PC-3 (cell line): ENCODE data around the gene TP53AIP1. TPM values are rescaled to one million over a fixed set of nuclear protein-coding genes. Genes with fewer than 3 reads are reported as not detected.

Source experiments
- ATAC-seq: fragments of 200-7000 bp; cut with Tn5 transposase; 2 replicates; pipeline ENCODE4 v1.9.1; 2020; ENCODE audit warnings: mild to moderate bottlenecking, moderate library complexity
- BruUV-seq: library from RNA; stranded (reverse); fragments of 400-500 nt; replicated peaks from 2 replicates; lab custom pipeline; 2021; lab: Mats Ljungman, UMichigan
- CTCF ChIA-PET: fragments of 300-600 bp; sonication (Branson Sonifier 250); formaldehyde crosslinking; loops from one replicate; lab custom pipeline; 2022; ENCODE audit warnings: antibody characterized with exemption; lab: Charles Lee
- POLR2A ChIA-PET: fragments of 300-600 bp; sonication (Branson Sonifier 250); formaldehyde crosslinking; loops from one replicate; lab custom pipeline; 2022; ENCODE audit warnings: antibody characterized with exemption; ENCODE audit not compliant: unreplicated experiment; lab: Charles Lee
- DNase-seq: peaks from one replicate; pipeline ENCODE4 v3.0.0-alpha.2; 2015
- H2AFZ ChIP-seq: fragments of 300-600 bp; sonication (generic); 2 replicates; pipeline ENCODE4 v1.6.0; 2016; ENCODE audit warnings: antibody characterized with exemption, low read length
- H3F3A ChIP-seq: fragments of 300-600 bp; sonication (generic); one replicate; pipeline ENCODE4 v1.6.0; 2017; ENCODE audit warnings: antibody characterized with exemption, low read length, control low read depth, mild to moderate bottlenecking; ENCODE audit not compliant: unreplicated experiment
- H3K27ac ChIP-seq: fragments of 300-600 bp; sonication (generic); 2 replicates; pipeline ENCODE4 v1.5.1; 2016; ENCODE audit warnings: mild to moderate bottlenecking, low read length
- H3K27me3 ChIP-seq: fragments of 300-600 bp; sonication (generic); 2 replicates; pipeline ENCODE4 v1.6.1; 2016; ENCODE audit warnings: low read length, mixed read lengths
- H3K36me3 ChIP-seq: fragments of 300-600 bp; sonication (generic); 2 replicates; pipeline ENCODE4 v1.6.1; 2016; ENCODE audit warnings: low read depth, mixed run types, low read length, mixed read lengths
- H3K4me1 ChIP-seq: fragments of 300-600 bp; sonication (generic); 2 replicates; pipeline ENCODE4 v1.5.1; 2016; ENCODE audit warnings: low read length; ENCODE audit not compliant: insufficient read depth
- H3K4me2 ChIP-seq: fragments of 300-600 bp; sonication (generic); 2 replicates; pipeline ENCODE4 v1.6.0; 2016; ENCODE audit warnings: low read length
- H3K4me3 ChIP-seq: fragments of 300-600 bp; sonication (generic); 2 replicates; pipeline ENCODE4 v1.5.1; 2016; ENCODE audit warnings: mild to moderate bottlenecking, low read length, mixed read lengths
- H3K79me2 ChIP-seq: fragments of 300-600 bp; sonication (generic); 2 replicates; pipeline ENCODE4 v1.6.1; 2017; ENCODE audit warnings: low read length, mixed read lengths
- H3K9ac ChIP-seq: fragments of 300-600 bp; sonication (generic); 2 replicates; pipeline ENCODE4 v1.6.0; 2016; ENCODE audit warnings: mild to moderate bottlenecking, low read length
- H3K9me2 ChIP-seq: fragments of 300-600 bp; sonication (generic); replicated peaks from 2 replicates; pipeline ENCODE4 v1.6.1; 2016; ENCODE audit warnings: mixed run types, low read length, mixed read lengths
- H3K9me3 ChIP-seq: fragments of 300-600 bp; sonication (generic); 2 replicates; pipeline ENCODE4 v1.6.1; 2016; ENCODE audit warnings: low read length, mixed read lengths
- H4K20me1 ChIP-seq: fragments of 300-600 bp; sonication (generic); 2 replicates; pipeline ENCODE4 v1.6.1; 2016; ENCODE audit warnings: low read length, mixed read lengths
- EZH2 ChIP-seq: fragments of 300-600 bp; sonication (generic); IDR thresholded peaks from one replicate; pipeline ENCODE4 v1.6.1; 2017; ENCODE audit warnings: antibody characterized with exemption, mild to moderate bottlenecking, low read length; ENCODE audit not compliant: unreplicated experiment
- EZH2phosphoT487 ChIP-seq: fragments of 300-600 bp; sonication (generic); IDR thresholded peaks from 2 replicates; pipeline ENCODE4 v1.6.1; 2018; ENCODE audit warnings: mild to moderate bottlenecking, antibody characterized with exemption, low read length, borderline replicate concordance
- intact Hi-C: fragments of 100-400 bp; cut with micrococcal nuclease; formaldehyde crosslinking; loops from 2 replicates; pipeline ENCODE4 v1.9.0; 2023
- total RNA-seq: library from RNA; depleted of rRNA; stranded (reverse); fragments of >200 nt; gene quantifications from 2 replicates; pipeline ENCODE4 v1.2.3, GENCODE V29; 2014
- TF ChIP-seq, protein P1 (sequence below): fragments of 300-600 bp; sonication (generic); conservative IDR thresholded peaks from 2 replicates; pipeline ENCODE4 v1.5.1; 2017; ENCODE audit warnings: antibody characterized with exemption, low read depth, mild to moderate bottlenecking, low read length

The TP53AIP1 gene
- total RNA-seq, 1 experiment from 2014 or later, result 0.58 TPM

- no peaks in the 10 kb centered on the region for H3F3A ChIP-seq
- DNase-seq (no peak), ATAC-seq (no peak)
- ChIA-PET POLR2A (no interaction called here), CTCF (interaction anchor here (0.6 kb wide), 1 partner anchor 17 kb away, joined by 3 read pairs; no protein-coding TSS in a partner anchor)
- no peaks in the 10 kb centered on the region for H3K9me3 ChIP-seq
- H3K27ac ChIP-seq, result no peak overlapping the region
- intact Hi-C loops, result no loop called here
- no peak overlapping the region for H3K4me3 ChIP-seq
- BruUV-seq, result no TSS peak
- H3K27me3 ChIP-seq, result no peaks in the 10 kb centered on the region
- H3K36me3 ChIP-seq, result no peaks in the 10 kb centered on the region
- no peak overlapping the region for H3K4me2 ChIP-seq
- TF ChIP-seq EZH2phosphoT487 (no peak), EZH2 (no peak)
- TF ChIP-seq, protein P1, sequence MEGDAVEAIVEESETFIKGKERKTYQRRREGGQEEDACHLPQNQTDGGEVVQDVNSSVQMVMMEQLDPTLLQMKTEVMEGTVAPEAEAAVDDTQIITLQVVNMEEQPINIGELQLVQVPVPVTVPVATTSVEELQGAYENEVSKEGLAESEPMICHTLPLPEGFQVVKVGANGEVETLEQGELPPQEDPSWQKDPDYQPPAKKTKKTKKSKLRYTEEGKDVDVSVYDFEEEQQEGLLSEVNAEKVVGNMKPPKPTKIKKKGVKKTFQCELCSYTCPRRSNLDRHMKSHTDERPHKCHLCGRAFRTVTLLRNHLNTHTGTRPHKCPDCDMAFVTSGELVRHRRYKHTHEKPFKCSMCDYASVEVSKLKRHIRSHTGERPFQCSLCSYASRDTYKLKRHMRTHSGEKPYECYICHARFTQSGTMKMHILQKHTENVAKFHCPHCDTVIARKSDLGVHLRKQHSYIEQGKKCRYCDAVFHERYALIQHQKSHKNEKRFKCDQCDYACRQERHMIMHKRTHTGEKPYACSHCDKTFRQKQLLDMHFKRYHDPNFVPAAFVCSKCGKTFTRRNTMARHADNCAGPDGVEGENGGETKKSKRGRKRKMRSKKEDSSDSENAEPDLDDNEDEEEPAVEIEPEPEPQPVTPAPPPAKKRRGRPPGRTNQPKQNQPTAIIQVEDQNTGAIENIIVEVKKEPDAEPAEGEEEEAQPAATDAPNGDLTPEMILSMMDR, result no peak
- no peak overlapping the region for H3K9ac ChIP-seq
- no peak overlapping the region for H2AFZ ChIP-seq
- H3K4me1 ChIP-seq, result peaks cover 11% of the 10 kb centered on the region; the same call in 1 of the 2 replicates
- no peaks in the 10 kb centered on the region for H4K20me1 ChIP-seq
- H3K79me2 ChIP-seq, result no peaks in the 10 kb centered on the region
- H3K9me2 ChIP-seq, result no peaks in the 10 kb centered on the region
These were observed 40.8 kb downstream of the TP53AIP1 start for GRCh38 chr11:128901653-128902514.

DNA sequence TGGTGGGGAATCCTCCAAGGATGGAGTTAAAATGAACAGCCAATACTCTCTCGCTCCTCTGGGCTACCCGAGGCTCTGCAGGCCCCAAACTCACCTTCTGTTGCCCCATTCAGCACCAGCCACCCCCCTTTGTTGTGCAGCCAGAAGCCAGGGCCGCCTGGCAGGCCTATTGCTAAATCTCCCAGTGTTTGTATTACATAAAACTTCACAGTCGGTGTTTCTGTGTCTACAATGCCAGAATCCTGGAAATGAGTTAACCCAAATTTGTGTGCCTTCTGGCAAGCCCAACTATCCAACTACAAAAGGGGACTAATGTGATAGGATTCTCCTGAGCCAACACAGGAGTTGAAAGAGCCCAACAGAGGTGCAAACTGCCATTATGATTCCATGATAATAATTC lies 42.2 kb downstream of the TP53AIP1 start:
- Histone ChIP-seq H2AFZ (no peak overlapping the region), H3F3A (no peaks in the 10 kb centered on the region), H3K36me3 (no peaks in the 10 kb centered on the region), H3K4me3 (no peak overlapping the region), H3K27ac (no peak overlapping the region), H3K4me1 (peaks cover 5% of the 10 kb centered on the region; the same call in 1 of the 2 replicates), H3K4me2 (no peak overlapping the region), H4K20me1 (no peaks in the 10 kb centered on the region), H3K9ac (no peak overlapping the region), H3K9me2 (no peaks in the 10 kb centered on the region), H3K9me3 (no peaks in the 10 kb centered on the region), H3K79me2 (no peaks in the 10 kb centered on the region), H3K27me3 (no peaks in the 10 kb centered on the region)
- TF ChIP-seq EZH2 (no peak), EZH2phosphoT487 (no peak)
- TF ChIP-seq, protein P1, result no peak
- no TSS peak for BruUV-seq
- POLR2A ChIA-PET, result no interaction called here
- intact Hi-C loops, result no loop called here
- no peak for ATAC-seq
- CTCF ChIA-PET, result no interaction called here
- DNase-seq, result no peak
